NOMO-1 (cell line): Measurements from ENCODE around the gene GULP1.

Experiments used
- DNase-seq, 2 experiments: peaks; one replicate each; lab custom pipeline; 2025; ENCODE audit not compliant: unreplicated experiment in 2 of 2; lab: John Stamatoyannopoulos, UW

The GULP1 gene

GRCh38 chr2:188365058-188365641 lies 73.5 kb downstream of the GULP1 start:
- no peak for DNase-seq

GRCh38 chr2:188367164-188367563 lies 75.5 kb downstream of the GULP1 start:
- no peak for DNase-seq

GRCh38 chr2:188369365-188369764 lies 77.7 kb downstream of the GULP1 start:
- DNase-seq: no peak

- DNase-seq: no peak
These were observed 86.8 kb downstream of the GULP1 start for GRCh38 chr2:188378371-188378950.

GRCh38 chr2:188379748-188380147 lies 88.1 kb downstream of the GULP1 start:
- no peak for DNase-seq

- no peak for DNase-seq
These were observed 88.6 kb downstream of the GULP1 start for GRCh38 chr2:188380280-188380679.

GRCh38 chr2:188381614-188382013 lies 89.9 kb downstream of the GULP1 start:
- DNase-seq: no peak

- no peak for DNase-seq
These were observed 90.4 kb downstream of the GULP1 start for GRCh38 chr2:188382107-188382506.

- DNase-seq: no peak
These were observed 91.5 kb downstream of the GULP1 start for GRCh38 chr2:188383158-188383557.

GRCh38 chr2:188385857-188386256 lies 94.2 kb downstream of the GULP1 start:
- DNase-seq: no peak

- no peak for DNase-seq
These were observed 97.2 kb downstream of the GULP1 start for GRCh38 chr2:188388831-188389230.

GRCh38 chr2:188391354-188391753 lies 99.7 kb downstream of the GULP1 start:
- DNase-seq: no peak

GRCh38 chr2:188394931-188395472 lies 103.3 kb downstream of the GULP1 start:
- no peak for DNase-seq

- no peak for DNase-seq
These were observed 104.4 kb downstream of the GULP1 start for GRCh38 chr2:188395903-188396689.

GRCh38 chr2:188399159-188399558 lies 107.5 kb downstream of the GULP1 start:
- DNase-seq: no peak

- no peak for DNase-seq
These were observed 112.0 kb downstream of the GULP1 start for GRCh38 chr2:188403676-188404075.

GRCh38 chr2:188404341-188405004 lies 112.8 kb downstream of the GULP1 start:
- DNase-seq: no peak

GRCh38 chr2:188406414-188406813 lies 114.7 kb downstream of the GULP1 start:
- DNase-seq: no peak

GRCh38 chr2:188410504-188411235 lies 119.0 kb downstream of the GULP1 start:
- no peak for DNase-seq

- DNase-seq: no peak
These were observed 120.5 kb downstream of the GULP1 start for GRCh38 chr2:188412190-188412589.

GRCh38 chr2:188414411-188414810 lies 122.7 kb downstream of the GULP1 start:
- no peak for DNase-seq
